Measurements from ENCODE around the gene RD3L. TPM values are rescaled to one million over a fixed set of nuclear protein-coding genes. Genes with fewer than 3 reads are reported as not detected.
"Not testable (repeated sequence)": the region's sequence is repeated elsewhere in the genome, so short reads cannot be mapped to it uniquely, and the experiment has no call there.

RD3L gene
- not detected in 2 replicates for polyA plus RNA-seq (2011; rRNA removed)
- not detected in 2 replicates for polyA minus RNA-seq (2011; rRNA and poly(A)+ RNA removed)

DNA sequence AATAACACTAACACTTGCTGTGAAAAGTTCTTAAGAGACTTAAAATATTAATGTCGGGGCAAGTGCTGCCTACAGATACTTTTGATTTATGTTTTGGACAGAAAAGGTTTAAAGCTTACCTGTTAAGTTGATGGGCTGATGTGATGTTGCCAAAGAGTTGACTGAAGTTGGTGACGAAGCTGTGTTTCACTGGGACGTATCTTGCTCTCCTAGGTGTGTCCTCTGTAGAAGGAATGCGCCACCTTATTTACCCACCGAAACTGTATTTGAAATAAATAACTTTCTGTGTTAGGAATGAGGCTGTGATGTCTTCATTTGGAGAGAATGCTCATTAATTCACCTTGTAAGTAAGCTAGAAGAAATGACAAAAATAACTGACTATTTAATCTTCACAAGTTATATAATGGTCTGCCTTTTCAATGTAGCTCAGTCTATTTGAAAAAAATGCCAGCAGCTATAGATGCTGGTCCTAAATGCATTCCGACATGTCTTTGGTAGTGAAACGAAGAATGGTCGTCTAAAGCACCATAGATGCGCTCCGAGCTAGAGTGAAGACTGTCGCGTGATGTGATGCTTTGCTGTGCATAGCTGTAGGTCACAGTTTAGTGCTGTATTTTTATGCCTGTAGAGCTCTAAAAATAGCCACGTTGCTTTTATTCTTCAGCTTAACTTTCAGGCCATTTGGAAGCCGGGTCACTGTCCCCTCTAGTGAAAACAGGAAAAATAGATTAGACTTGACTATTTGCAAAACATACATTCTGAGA is at the start of gene RD3L:
TSS of gene RD3L (minus strand) at position 557 of the 764 bp plus-strand sequence. CDS start 834 bp downstream, outside the sequence.
- ChIA-PET CTCF (interaction anchor here (1.2 to 2.7 kb wide), 4 partner anchors 11 to 20 kb away, joined by 3 to 7 read pairs (median 4); partner anchors contain the start of gene TDRD9), POLR2A (no interaction called here)
- peaks cover 4% of the 10 kb centered on the region for H3K27me3 ChIP-seq (ENCODE audit: control insufficient read depth, insufficient read depth, low read length)
- no peak within 1 kb of the TSS for H3K4me3 ChIP-seq (ENCODE audit: low read depth, low read length)
- no peaks in the 10 kb centered on the region for H3K36me3 ChIP-seq (ENCODE audit: control insufficient read depth, insufficient read depth, low read length)
- no peak for DNase-seq (ENCODE audit: low read depth)
- TF ChIP-seq, protein P1, sequence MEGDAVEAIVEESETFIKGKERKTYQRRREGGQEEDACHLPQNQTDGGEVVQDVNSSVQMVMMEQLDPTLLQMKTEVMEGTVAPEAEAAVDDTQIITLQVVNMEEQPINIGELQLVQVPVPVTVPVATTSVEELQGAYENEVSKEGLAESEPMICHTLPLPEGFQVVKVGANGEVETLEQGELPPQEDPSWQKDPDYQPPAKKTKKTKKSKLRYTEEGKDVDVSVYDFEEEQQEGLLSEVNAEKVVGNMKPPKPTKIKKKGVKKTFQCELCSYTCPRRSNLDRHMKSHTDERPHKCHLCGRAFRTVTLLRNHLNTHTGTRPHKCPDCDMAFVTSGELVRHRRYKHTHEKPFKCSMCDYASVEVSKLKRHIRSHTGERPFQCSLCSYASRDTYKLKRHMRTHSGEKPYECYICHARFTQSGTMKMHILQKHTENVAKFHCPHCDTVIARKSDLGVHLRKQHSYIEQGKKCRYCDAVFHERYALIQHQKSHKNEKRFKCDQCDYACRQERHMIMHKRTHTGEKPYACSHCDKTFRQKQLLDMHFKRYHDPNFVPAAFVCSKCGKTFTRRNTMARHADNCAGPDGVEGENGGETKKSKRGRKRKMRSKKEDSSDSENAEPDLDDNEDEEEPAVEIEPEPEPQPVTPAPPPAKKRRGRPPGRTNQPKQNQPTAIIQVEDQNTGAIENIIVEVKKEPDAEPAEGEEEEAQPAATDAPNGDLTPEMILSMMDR (IDR thresholded peaks at IDR 0.05; ENCODE audit: insufficient read depth, low read depth, low read length), result no peak

DNA sequence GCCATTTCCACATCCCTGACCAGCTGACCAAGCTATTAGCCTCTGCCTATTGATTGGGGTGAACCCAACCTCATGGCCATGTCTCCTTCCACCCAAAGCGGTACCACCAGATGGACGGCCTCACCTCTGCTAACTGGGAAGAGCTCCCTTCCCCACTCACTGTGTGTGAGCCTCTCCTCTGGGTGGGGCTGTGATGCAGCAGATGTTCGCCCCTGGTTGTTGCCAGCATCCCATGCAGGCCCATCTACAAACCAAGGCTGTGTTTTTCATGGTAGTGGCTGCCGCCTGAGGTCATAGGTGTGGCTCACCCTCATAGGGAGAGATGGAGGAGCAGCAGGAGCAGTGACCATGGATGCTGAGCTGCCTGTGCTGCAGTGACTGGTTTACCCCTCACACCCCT is 47.6 kb upstream of the RD3L start:
- no peaks in the 10 kb centered on the region for H3K36me3 ChIP-seq (ENCODE audit: control insufficient read depth, insufficient read depth, low read length)
- POLR2A ChIA-PET, result no interaction called here
- CTCF ChIA-PET, result interaction anchor here (1.1 kb wide), 1 partner anchor 9 kb away, joined by 3 read pairs; no protein-coding TSS in a partner anchor
- no peaks in the 10 kb centered on the region for H3K27me3 ChIP-seq (ENCODE audit: control insufficient read depth, insufficient read depth, low read length)
- H3K4me3 ChIP-seq (ENCODE audit: low read depth, low read length), result no peak overlapping the region
- TF ChIP-seq, protein P1 (IDR thresholded peaks at IDR 0.05; ENCODE audit: insufficient read depth, low read depth, low read length), result no peak
- no peak for DNase-seq (ENCODE audit: low read depth)

DNA sequence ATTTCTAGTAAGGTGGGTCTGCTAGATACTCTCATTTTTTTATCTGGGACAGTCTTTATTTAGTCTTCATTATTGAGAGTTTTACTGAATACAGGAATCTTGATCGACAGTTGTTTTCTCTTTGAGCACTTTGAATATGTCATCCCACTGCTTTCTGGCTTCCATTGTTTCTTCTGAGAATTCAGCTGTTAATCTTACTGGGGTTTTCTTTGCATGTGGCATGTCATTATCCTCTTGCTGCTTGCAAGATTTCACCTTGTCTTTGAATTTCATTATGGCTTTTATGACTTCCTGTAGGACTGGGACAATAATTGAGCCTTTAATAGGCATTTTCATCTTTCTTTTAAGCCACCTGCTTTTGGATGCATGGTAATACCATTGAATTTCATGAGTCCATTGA is 46.7 kb upstream of the RD3L start:
- ChIA-PET POLR2A (no interaction called here), CTCF (interaction anchor here (1.1 kb wide), 1 partner anchor 8 kb away, joined by 3 read pairs; no protein-coding TSS in a partner anchor)
- Histone ChIP-seq H3K4me3 (ENCODE audit: low read depth, low read length) (no peak overlapping the region), H3K27me3 (ENCODE audit: control insufficient read depth, insufficient read depth, low read length) (no peaks in the 10 kb centered on the region), H3K36me3 (ENCODE audit: control insufficient read depth, insufficient read depth, low read length) (no peaks in the 10 kb centered on the region)
- DNase-seq (ENCODE audit: low read depth), result no peak
- TF ChIP-seq, protein P1 (IDR thresholded peaks at IDR 0.05; ENCODE audit: insufficient read depth, low read depth, low read length), result no peak

DNA sequence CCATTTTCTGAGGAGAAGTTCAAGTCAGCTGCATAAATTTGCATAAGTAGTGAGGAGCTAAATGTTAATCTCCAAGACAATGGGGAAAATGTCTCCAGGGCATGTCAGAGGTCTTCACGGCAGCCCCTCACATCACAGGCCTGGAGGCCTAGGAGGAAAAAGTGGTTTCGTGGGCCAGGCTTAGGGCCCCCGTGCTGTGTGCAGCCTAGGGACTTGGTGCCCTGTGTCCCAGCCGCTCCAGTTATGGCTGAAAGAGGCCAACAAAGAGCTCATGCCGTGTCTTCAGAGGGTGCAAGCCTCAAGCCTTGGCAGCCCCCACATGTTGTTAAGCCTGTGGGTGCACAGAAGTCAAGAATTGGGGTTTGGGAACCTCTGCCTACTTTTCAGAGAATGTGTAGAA is 41.9 kb upstream of the RD3L start:
- Histone ChIP-seq H3K27me3 (ENCODE audit: control insufficient read depth, insufficient read depth, low read length) (no peaks in the 10 kb centered on the region), H3K36me3 (ENCODE audit: control insufficient read depth, insufficient read depth, low read length) (no peaks in the 10 kb centered on the region), H3K4me3 (ENCODE audit: low read depth, low read length) (no peak overlapping the region)
- no peak for DNase-seq (ENCODE audit: low read depth)
- CTCF ChIA-PET, result interaction anchor here (7.0 kb wide), 1 partner anchor 177 kb away, joined by 79 read pairs; no protein-coding TSS in a partner anchor
- POLR2A ChIA-PET, result no interaction called here
- TF ChIP-seq, protein P1 (IDR thresholded peaks at IDR 0.05; ENCODE audit: insufficient read depth, low read depth, low read length), result no peak

DNA sequence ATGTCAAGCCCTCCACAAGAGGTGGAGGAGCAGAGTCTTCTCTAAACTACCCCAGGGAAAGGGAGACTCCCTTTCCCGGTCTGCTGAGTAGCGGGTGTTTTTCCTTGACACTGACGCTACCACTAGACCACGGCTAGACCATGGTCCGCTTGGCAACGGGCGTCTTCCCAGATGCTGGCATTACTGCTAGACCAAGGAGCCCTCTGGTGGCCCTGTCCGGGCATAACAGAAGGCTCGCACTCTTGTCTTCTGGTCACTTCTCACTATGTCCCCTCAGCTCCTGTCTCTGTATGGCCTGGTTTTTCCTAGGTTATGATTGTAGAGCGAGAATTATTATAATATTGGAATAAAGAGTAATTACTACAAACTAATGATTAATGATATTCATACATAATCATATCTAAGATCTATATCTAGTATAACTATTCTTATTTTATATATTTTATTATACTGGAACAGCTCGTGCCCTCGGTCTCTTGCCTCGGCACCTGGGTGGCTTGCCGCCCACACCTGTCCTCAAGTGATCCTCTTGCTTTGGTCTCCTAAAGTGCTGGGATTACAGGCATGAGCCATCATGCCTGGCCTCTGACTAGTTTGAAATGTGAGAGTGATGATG is 38.4 kb upstream of the RD3L start:
- POLR2A ChIA-PET; H3K4me3 ChIP-seq (ENCODE audit: low read depth, low read length); H3K27me3 ChIP-seq (ENCODE audit: control insufficient read depth, insufficient read depth, low read length); DNase-seq (ENCODE audit: low read depth); H3K36me3 ChIP-seq (ENCODE audit: control insufficient read depth, insufficient read depth, low read length): not testable (repeated sequence)
- TF ChIP-seq, protein P1 (IDR thresholded peaks at IDR 0.05; ENCODE audit: insufficient read depth, low read depth, low read length), result peak; percentile 46
- CTCF ChIA-PET, result interaction anchor here (0.6 to 7.0 kb wide), 12 partner anchors 9 to 413 kb away, joined by 3 to 79 read pairs (median 3); no protein-coding TSS in a partner anchor

Measured in BJ (cell line).